Effector memory CD4-positive, alpha-beta T cell (primary cell): ENCODE measurements around the gene RPLP2.

Experiments used
- DNase-seq, 3 donors: peaks; one replicate each; pipeline ENCODE4 v3.0.0-alpha.2; 2020
- H3K27ac ChIP-seq: 2 replicates; pipeline ENCODE4 v1.7.0; 2013; ENCODE audit warnings: mild to moderate bottlenecking, low read length, moderate library complexity; ENCODE audit not compliant: insufficient read depth, poor library complexity, severe bottlenecking
- H3K27me3 ChIP-seq: replicated peaks from 2 replicates; pipeline ENCODE4 v1.7.0; 2013; ENCODE audit warnings: mild to moderate bottlenecking, low read length; ENCODE audit not compliant: insufficient read depth, control insufficient read depth, poor library complexity, severe bottlenecking
- H3K36me3 ChIP-seq: 2 replicates; pipeline ENCODE4 v1.7.0; 2013; ENCODE audit warnings: mild to moderate bottlenecking, low read length, moderate library complexity; ENCODE audit not compliant: control insufficient read depth, insufficient read depth
- H3K4me1 ChIP-seq: 2 replicates; pipeline ENCODE4 v1.7.0; 2013; ENCODE audit warnings: low read length, mild to moderate bottlenecking; ENCODE audit not compliant: control insufficient read depth, insufficient read depth, poor library complexity, severe bottlenecking
- H3K4me3 ChIP-seq: 2 replicates; pipeline ENCODE4 v1.7.0; 2013; ENCODE audit warnings: low read length, low read depth, mild to moderate bottlenecking; ENCODE audit not compliant: insufficient read depth, poor library complexity, severe bottlenecking
- H3K9me3 ChIP-seq: 2 replicates; pipeline ENCODE4 v1.7.0; 2013; ENCODE audit warnings: mild to moderate bottlenecking, low read length, moderate library complexity; ENCODE audit not compliant: control insufficient read depth

The RPLP2 gene

DNA sequence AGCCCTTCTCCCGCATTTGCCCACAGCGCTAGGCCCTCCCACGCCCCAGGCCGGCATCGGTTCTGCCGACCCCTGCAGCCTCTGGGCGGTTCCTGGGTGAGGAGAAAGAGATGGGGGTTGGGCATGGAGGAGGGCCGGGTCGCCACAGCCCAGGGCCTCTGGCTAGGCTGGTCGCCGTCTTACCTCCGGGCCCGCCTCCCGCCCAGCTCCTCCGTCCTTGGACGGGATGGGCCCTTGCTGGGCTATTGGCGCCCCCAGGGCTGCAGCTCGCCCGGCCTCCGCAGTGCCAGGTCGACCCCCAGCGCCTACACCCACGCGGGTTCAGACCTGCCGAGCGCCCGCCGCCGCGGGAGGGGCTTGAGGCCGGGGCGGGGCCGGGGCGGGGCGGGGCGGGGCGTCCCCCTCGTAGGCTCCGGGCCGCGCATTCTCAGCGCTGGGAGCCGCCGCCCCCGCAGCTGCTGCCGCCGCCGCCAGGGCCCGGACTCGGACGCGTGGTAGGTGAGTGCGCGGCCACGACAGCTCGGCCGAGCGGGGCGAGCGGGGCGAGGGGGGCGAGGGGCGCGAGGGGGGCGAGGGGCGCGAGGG, 22.9 kb downstream of the RPLP2 start, which contains the start of gene CD151:
TSS of gene CD151 (plus strand) at position 424 of the 585 bp plus-strand sequence. CDS start 3,118 bp downstream, outside the sequence.
- peaks cover 46% of the 10 kb centered on the region for H3K27me3 ChIP-seq
- H3K4me1 ChIP-seq: peaks cover 33% of the 10 kb centered on the region
- no peak within 1 kb of the TSS for H3K27ac ChIP-seq

DNA sequence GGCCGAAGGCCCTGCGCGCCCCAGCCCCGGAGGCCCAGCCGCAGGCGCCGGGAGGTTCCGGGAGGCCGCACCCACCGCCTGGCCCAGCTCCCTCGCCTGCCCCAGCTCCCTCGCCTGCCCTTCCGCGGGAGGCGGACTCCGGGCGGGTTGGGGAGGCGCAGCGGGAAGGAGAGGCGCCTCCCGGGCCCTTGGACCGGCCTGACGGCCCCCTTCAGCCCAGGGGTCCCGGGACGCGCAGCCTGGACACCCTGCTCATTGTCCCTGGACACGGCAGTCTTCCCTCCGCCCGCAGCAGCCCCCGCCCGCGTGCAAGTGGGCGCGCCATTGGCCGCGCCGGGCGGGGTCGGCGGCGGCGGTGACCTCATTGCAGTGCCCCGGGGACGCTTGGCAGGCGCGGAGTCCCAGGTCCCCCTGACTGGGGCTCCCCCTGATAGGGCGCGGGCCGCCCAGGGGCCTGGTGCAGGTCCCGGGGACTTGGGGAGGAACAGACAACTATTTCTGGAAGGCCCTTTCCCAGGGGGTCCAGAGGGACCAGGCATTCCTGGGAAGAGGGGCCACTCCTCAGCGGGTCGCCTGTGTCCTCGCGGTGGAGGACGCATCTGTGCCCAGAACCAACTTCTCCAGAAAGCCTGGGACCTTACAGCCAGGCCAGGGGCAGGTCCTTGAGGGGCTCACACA, 23.5 kb downstream of the RPLP2 start:
- Histone ChIP-seq H3K27ac (no peak overlapping the region), H3K9me3 (no peaks in the 10 kb centered on the region), H3K4me1 (peaks cover 31% of the 10 kb centered on the region), H3K36me3 (peaks cover 3% of the 10 kb centered on the region), H3K4me3 (peak overlapping the region; percentile 59), H3K27me3 (peaks cover 40% of the 10 kb centered on the region)
- DNase-seq: peak in 2 of 3 donors; percentile 22 to 25

More for the DNA sequence above, 22.9 kb downstream of the RPLP2 start, which contains the start of gene CD151:
- peaks cover 3% of the 10 kb centered on the region for H3K36me3 ChIP-seq
- peak in 1 of 3 donors; percentile 19 for DNase-seq
- no peaks in the 10 kb centered on the region for H3K9me3 ChIP-seq
- H3K4me3 ChIP-seq: peak within 1 kb of the TSS; percentile 59

DNA sequence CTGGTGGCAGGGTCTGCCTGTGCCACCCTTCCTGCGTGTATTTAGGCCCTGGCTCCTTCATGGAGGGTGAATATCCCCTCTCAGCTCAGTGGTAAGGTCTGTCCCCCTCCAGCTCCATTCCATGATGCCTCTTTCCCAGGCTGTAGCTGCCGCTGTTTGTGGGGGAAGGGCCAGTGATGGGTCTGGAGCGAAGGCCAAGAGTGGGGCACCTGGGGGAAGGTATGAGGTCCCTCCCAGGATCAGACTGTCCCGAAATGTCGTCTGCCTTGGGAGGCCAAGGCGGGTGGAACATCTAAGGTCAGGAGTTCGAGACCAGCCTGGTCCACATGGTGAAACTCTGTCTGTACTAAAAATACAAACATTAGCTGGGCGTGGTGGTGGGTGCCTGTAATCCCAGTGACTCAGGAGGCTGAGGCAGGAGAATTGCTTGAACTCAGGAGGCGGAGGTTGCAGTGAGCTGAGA, 24.1 kb downstream of the RPLP2 start:
- Histone ChIP-seq H3K36me3 (peaks cover 3% of the 10 kb centered on the region), H3K4me3 (peak overlapping the region; percentile 59), H3K27ac (no peak overlapping the region), H3K27me3 (peaks cover 35% of the 10 kb centered on the region), H3K9me3 (no peaks in the 10 kb centered on the region), H3K4me1 (peaks cover 30% of the 10 kb centered on the region)
- no peak for DNase-seq

DNA sequence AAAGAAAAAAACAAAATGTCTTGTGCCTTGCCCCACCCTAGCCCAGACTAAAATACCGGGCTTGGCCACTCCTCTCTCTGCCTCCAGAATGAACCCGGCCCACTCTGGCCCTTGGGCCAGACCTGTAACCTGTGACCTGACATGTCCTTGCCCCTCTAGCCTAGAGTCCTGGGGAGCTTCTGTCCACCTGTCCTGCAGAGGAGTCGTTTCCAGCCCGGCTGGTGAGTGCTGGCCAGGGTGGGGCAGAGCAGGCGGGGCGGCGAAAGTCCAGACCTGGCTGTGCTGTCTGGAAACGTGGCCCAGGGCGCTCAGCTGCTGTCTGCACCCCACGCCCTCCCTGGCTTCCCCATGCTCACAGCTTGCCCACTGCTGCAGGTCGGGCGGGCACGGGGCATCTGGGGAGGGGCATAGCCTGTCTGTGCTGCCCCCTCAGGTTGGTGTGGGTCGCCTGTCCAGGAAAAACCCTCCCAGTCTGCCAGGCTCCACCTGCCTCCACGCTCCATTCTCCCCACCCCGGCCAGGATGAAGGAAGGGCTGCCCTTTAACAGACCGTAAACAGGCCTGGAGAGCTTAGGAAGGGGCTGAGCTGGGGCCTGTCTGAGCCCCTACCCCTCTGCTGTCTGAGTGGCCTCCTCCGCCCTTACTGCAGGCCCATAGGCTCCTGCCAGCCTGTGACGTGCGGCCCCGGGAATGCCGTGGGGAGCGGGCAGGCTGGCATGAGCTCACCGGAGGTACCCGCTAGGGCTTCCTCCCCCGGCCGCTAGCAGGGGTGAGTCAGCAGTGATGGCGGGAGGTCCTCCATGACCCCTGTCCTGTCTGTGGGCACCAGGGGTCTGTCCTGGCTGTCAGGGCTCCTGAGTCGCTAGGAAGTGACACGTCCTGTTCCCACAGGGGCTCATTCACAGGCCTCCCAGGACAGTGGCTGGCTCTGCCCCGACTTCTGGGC, 24.9 kb downstream of the RPLP2 start:
- Histone ChIP-seq H3K4me3 (no peak overlapping the region), H3K9me3 (no peaks in the 10 kb centered on the region), H3K27me3 (peaks cover 28% of the 10 kb centered on the region), H3K36me3 (peaks cover 9% of the 10 kb centered on the region), H3K4me1 (peaks cover 22% of the 10 kb centered on the region), H3K27ac (no peak overlapping the region)
- no peak for DNase-seq

DNA sequence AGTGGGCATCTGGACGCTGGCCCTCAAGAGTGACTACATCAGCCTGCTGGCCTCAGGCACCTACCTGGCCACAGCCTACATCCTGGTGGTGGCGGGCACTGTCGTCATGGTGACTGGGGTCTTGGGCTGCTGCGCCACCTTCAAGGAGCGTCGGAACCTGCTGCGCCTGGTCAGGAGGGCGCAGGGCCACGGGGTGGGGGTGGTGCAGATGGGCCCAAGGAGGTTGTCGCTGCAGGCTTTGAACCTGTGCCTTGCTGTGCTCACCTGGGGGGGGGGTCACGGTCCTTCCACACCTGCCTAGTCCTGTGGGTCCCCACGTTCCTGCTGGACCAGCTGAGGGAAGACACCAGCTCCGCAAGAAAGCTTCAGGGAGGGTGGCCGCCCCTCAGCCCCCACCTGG, 26.5 kb downstream of the RPLP2 start:
- Histone ChIP-seq H3K9me3 (no peaks in the 10 kb centered on the region), H3K4me1 (peaks cover 14% of the 10 kb centered on the region), H3K27me3 (peaks cover 12% of the 10 kb centered on the region), H3K36me3 (peaks cover 13% of the 10 kb centered on the region), H3K4me3 (no peak overlapping the region), H3K27ac (no peak overlapping the region)
- no peak for DNase-seq

DNA sequence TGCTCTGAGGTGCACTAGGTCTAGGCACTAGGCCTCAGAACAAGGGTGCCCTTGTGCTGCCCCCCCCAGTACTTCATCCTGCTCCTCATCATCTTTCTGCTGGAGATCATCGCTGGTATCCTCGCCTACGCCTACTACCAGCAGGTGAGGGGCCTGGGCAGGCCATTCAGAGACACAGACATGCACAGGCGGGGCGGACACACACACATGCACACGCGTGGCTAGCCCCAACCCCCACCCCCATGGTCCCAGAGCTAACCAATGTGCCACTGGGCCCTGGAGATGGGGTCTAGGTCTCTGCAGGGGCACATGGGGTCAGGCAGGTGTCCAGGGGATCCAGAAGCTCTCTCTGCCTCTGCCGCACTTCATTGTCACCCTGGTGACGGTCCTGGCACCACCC, 26.9 kb downstream of the RPLP2 start:
- Histone ChIP-seq H3K36me3 (peaks cover 13% of the 10 kb centered on the region), H3K27ac (no peak overlapping the region), H3K4me3 (no peak overlapping the region), H3K27me3 (peaks cover 8% of the 10 kb centered on the region), H3K9me3 (no peaks in the 10 kb centered on the region), H3K4me1 (peaks cover 18% of the 10 kb centered on the region)
- no peak for DNase-seq

DNA sequence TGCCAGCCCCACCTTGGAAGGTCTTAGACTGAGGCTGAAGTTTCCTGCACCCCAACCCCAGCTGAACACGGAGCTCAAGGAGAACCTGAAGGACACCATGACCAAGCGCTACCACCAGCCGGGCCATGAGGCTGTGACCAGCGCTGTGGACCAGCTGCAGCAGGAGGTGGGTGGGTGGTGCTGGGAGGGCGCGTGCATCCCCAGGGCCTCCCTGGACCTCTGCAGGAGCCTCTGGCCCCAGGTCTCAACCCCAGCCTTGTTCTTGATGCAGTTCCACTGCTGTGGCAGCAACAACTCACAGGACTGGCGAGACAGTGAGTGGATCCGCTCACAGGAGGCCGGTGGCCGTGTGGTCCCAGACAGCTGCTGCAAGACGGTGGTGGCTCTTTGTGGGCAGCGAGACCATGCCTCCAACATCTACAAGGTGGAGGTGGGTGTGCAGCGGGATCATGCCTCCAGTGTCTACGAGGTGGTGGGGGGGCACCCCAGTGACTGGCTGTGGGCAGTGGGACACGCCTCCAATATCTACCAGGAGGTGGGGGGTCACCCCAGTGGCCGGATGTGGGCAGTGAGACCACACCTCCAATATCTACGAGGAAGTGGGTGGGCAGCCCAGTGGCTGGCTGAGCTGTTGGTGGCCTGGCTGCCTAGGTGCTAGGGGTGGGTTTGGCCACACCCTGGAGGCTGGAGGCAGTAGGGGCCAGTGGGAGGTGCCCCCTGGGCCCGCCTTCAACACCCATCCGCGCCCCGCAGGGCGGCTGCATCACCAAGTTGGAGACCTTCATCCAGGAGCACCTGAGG, 27.6 kb downstream of the RPLP2 start:
- DNase-seq: no peak
- Histone ChIP-seq H3K27me3 (peaks cover under 1% of the 10 kb centered on the region), H3K27ac (no peak overlapping the region), H3K4me1 (peaks cover 15% of the 10 kb centered on the region), H3K9me3 (no peaks in the 10 kb centered on the region), H3K4me3 (no peak overlapping the region), H3K36me3 (peaks cover 13% of the 10 kb centered on the region)

DNA sequence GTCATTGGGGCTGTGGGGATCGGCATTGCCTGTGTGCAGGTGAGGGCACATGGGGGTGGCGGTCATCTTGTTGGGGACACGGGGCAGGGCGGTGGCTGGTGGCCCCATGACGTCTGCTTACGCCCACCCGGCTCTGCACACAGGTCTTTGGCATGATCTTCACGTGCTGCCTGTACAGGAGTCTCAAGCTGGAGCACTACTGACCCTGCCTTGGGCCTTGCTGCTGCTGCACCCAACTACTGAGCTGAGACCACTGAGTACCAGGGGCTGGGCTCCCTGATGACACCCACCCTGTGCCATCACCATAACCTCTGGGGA, 28.2 kb downstream of the RPLP2 start:
- no peaks in the 10 kb centered on the region for H3K9me3 ChIP-seq
- H3K27ac ChIP-seq: no peak overlapping the region
- no peak overlapping the region for H3K4me3 ChIP-seq
- H3K4me1 ChIP-seq: peaks cover 13% of the 10 kb centered on the region
- no peaks in the 10 kb centered on the region for H3K27me3 ChIP-seq
- DNase-seq: no peak
- peaks cover 13% of the 10 kb centered on the region for H3K36me3 ChIP-seq

DNA sequence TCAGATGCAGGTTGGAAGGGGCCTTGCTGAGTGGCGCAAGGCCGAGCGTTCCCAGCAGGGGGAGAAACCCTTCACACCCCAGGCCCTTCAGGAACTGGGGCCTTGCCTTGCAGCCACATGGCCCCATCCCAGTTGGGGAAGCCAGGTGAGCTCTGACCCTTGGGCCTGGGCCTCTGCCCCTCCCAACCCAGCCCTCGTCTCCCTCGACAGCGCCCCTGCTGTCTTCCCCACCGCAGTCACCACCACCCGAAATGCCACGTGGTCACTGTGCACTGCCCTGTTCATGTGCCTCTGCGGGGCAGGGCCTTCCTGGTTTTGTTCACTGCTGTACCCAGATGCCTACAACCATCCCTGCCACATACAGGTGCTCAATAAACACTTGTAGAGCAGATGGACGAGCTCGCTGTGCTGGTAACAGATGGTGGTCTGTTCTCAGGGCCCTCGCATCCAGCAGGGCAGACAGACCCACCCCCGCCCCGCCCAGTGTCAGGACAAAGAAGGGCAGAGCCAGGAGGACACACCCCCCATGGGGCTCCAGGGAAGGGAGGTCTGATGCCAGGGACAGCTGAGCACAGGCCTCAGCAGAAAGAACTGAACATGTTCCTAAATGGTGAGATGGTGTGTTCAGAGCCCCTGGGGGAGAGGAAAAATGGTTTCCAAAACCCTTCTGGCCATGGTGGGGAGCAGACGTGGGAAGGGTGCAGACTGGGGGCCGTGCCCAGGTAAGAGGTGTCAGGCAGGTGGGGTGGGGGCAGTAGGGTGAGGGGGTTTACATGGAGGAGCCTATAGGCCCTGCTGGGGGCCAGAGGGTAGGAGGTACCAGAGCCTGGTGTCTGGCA, 28.9 kb downstream of the RPLP2 start:
- Histone ChIP-seq H3K4me3 (no peak overlapping the region), H3K4me1 (peaks cover 15% of the 10 kb centered on the region)

More for the DNA sequence above, 28.9 kb downstream of the RPLP2 start:
- no peaks in the 10 kb centered on the region for H3K9me3 ChIP-seq
- H3K27me3 ChIP-seq: no peaks in the 10 kb centered on the region
- no peak for DNase-seq
- no peak overlapping the region for H3K27ac ChIP-seq
- H3K36me3 ChIP-seq: peaks cover 13% of the 10 kb centered on the region
